BJ (cell line): ENCODE data around the gene GALNT12. TPM values are rescaled to one million over a fixed set of nuclear protein-coding genes. Genes with fewer than 3 reads are reported as not detected.

Source experiments
- CTCF ChIA-PET: fragments of 350-600 bp; formaldehyde crosslinking; extraction: SDS; loops from one replicate; lab custom pipeline; 2021; ENCODE audit warnings: antibody characterized with exemption, inconsistent platforms; lab: Yijun Ruan, JAX
- POLR2A ChIA-PET: fragments of 300-600 bp; sonication (Branson Sonifier 250); formaldehyde crosslinking; extraction: SDS; loops from one replicate; lab custom pipeline; 2021; ENCODE audit warnings: antibody characterized with exemption; lab: Charles Lee
- DNase-seq: peaks from one replicate; pipeline ENCODE4 v3.0.0-alpha.2; 2011; ENCODE audit warnings: low read depth
- H3K27me3 ChIP-seq: 2 replicates; pipeline ENCODE4 v1.6.0; 2011; ENCODE audit warnings: low read length; ENCODE audit not compliant: control insufficient read depth, insufficient read depth
- H3K36me3 ChIP-seq: 2 replicates; pipeline ENCODE4 v1.5.1; 2011; ENCODE audit warnings: low read length; ENCODE audit not compliant: control insufficient read depth, insufficient read depth
- H3K4me3 ChIP-seq: 2 replicates; pipeline ENCODE4 v1.5.1; 2011; ENCODE audit warnings: low read depth, mild to moderate bottlenecking, control low read depth, low read length
- polyA plus RNA-seq: library from polyadenylated mRNA; depleted of rRNA; stranded (reverse); fragments of >200 nt; gene quantifications from 2 replicates; pipeline ENCODE4 v1.2.3, GENCODE V29; 2011
- TF ChIP-seq, protein P1 (sequence below): IDR thresholded peaks from 2 replicates; pipeline ENCODE4 v1.5.1; 2011; ENCODE audit warnings: low read depth, mild to moderate bottlenecking, control low read depth, inconsistent platforms, low read length, moderate library complexity; ENCODE audit not compliant: insufficient read depth

Gene GALNT12
- polyA plus RNA-seq, 1 experiment, result 4.2 TPM

DNA sequence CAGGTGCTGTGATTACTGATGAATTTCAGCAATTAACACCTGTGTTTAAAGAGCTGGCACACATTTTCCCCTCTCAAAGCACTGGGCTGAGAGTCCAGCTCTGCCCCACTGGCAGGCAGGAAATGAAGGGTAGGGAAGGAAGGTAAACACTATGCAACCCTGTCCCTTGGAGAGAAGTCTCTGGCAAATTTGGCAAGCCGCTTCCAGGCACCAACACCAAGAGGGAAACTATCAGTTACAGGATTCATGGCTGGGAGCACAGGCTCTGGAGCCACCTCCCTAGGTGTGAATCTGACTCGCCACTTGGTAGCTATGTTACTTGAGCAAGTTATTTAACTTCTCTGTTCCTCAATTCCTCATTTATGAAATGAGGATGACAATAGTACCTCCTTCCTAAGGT, 14.4 kb upstream of the GALNT12 start:
- Histone ChIP-seq H3K27me3 (no peaks in the 10 kb centered on the region), H3K36me3 (no peaks in the 10 kb centered on the region), H3K4me3 (no peak overlapping the region)
- ChIA-PET CTCF (interaction anchor here (1.0 to 2.2 kb wide), 2 partner anchors 10 to 18 kb away, joined by 3 to 7 read pairs; no protein-coding TSS in a partner anchor), POLR2A (no interaction called here)
- TF ChIP-seq, protein P1, sequence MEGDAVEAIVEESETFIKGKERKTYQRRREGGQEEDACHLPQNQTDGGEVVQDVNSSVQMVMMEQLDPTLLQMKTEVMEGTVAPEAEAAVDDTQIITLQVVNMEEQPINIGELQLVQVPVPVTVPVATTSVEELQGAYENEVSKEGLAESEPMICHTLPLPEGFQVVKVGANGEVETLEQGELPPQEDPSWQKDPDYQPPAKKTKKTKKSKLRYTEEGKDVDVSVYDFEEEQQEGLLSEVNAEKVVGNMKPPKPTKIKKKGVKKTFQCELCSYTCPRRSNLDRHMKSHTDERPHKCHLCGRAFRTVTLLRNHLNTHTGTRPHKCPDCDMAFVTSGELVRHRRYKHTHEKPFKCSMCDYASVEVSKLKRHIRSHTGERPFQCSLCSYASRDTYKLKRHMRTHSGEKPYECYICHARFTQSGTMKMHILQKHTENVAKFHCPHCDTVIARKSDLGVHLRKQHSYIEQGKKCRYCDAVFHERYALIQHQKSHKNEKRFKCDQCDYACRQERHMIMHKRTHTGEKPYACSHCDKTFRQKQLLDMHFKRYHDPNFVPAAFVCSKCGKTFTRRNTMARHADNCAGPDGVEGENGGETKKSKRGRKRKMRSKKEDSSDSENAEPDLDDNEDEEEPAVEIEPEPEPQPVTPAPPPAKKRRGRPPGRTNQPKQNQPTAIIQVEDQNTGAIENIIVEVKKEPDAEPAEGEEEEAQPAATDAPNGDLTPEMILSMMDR, result no peak
- no peak for DNase-seq

DNA sequence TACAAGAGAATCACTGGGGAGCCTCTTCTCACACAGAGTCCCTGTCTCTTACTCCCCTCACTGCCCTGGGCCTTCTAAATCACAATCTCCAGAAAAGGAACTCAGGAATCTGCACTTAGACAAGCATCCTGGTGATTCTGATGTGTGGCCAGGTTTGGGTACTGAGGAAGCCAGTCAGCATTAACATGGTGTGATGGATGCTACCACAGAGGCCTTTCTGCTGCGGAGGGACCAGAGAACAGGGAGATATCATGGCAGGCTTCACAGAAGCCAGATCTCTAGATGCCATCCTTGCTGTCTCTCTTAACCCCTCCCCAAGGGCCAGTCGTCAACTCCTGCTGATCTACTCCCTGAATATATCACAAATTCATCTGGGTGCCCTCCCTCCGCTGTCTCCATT, 12.7 kb upstream of the GALNT12 start:
- ChIA-PET CTCF (interaction anchor here (0.8 to 2.2 kb wide), 3 partner anchors 13 to 19 kb away, joined by 3 to 9 read pairs (median 3); no protein-coding TSS in a partner anchor), POLR2A (no interaction called here)
- no peak for DNase-seq

DNA sequence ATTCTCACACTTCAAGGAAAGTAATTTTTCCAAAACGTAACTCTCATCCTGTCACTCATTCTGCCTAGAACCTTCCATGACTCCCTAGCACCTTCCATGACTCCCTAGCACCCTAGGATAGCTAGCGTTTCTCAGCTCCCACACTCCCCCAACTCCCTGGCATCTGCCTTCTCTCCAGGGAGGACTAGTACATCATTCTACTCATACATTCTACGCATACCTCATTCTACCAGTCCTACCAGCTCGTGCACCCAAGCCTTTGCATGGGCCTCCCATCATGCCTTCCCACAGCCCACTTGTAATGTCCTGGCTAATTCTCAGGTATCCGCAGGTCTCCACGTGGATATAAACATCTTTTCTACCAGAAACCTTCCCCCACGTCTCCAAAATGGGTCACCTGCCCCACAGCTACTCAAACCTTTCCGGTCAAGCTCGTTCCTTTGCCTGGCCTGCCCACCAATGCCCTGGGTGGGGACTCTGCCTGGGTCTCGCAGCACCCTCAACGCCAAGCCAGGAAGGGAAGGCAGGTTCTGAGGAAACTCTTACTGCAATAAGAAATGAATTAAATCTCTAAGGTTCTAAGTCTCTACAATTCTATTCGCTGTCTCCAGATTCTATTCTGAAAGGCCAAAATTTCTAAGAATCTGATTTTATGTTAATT, 12.0 kb upstream of the GALNT12 start:
- no peak for DNase-seq
- ChIA-PET POLR2A (interaction anchor here (0.6 kb wide), 1 partner anchor 1145 kb away, joined by 13 read pairs; no protein-coding TSS in a partner anchor), CTCF (interaction anchor here (0.8 to 2.2 kb wide), 3 partner anchors 13 to 20 kb away, joined by 3 to 9 read pairs (median 3); no protein-coding TSS in a partner anchor)
- H3K27me3 ChIP-seq, result no peaks in the 10 kb centered on the region
- TF ChIP-seq, protein P1, result no peak
- no peaks in the 10 kb centered on the region for H3K36me3 ChIP-seq
- peak overlapping the region; percentile 51 for H3K4me3 ChIP-seq

More for the DNA sequence above, 12.7 kb upstream of the GALNT12 start:
- H3K36me3 ChIP-seq, result no peaks in the 10 kb centered on the region
- H3K27me3 ChIP-seq, result no peaks in the 10 kb centered on the region
- TF ChIP-seq, protein P1, result no peak
- H3K4me3 ChIP-seq, result no peak overlapping the region

DNA sequence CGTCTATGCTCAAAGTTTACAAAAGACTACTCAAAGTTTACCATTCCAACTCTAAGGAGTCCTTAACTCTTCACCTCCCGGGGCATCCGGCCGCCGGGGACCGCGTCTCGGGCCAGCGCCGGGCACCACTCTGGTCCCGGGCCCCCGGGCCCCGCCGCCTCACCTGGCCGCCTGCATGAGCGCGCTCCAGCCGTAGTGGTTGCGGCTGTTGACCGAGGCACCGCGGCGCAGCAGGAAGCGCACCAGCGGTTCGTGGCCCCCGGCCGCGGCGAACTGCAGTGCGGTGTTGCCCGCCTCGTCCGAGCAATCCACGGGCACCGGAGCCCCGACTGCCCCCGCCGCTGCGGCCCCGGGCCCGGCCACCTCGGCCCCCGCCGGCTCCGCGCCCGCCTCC, 11.5 kb upstream of the GALNT12 start:
- CTCF ChIA-PET, result interaction anchor here (1.2 to 2.2 kb wide), 4 partner anchors 12 to 591 kb away, joined by 3 to 9 read pairs (median 3); no protein-coding TSS in a partner anchor
- TF ChIP-seq, protein P1, result no peak
- no peak for DNase-seq
- H3K36me3 ChIP-seq, result no peaks in the 10 kb centered on the region
- POLR2A ChIA-PET, result no interaction called here
- peak overlapping the region; percentile 51 for H3K4me3 ChIP-seq
- no peaks in the 10 kb centered on the region for H3K27me3 ChIP-seq

DNA sequence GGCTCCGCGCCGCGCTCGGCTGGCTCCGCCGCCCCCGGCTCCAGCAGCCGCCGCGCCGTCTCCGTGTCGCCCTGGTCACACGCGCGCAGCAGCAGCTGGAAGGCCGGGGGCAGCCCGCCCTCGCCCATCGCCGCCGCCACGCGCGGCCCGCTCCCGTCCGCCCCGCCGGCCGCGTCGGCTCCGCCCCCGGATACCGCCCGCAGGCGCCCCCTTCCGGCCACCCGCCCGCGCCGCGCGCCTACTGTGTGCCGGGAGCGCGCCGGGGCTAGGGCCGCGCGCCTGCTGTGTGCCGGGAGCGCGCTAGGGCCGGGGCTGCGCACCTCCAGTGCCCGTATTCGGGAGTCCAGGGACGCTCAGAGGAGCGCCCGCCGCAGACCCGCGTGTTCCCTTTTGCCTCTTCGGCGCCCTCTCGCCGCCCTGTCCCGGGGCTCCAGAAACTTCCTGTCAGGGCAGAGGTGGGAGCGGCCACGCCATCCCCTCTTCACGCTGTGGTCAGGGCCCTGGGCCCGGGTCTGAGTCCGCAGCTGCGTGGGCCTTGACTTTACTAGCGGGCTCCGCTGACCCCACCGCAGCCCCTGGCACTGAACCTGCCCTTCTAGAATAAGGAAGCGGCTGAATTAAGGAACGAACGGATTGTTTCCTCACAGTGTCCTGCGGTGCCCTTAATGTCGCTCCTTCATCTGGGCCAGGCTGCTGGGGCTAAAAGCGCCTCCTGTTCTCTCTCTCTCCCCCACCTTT, 10.9 kb upstream of the GALNT12 start, which contains the start of gene ANKS6:
Gene ANKS6 (minus strand): TSS at position 192 of the 738 bp plus-strand sequence. CDS start 64 bp downstream, at position 128.
- H3K4me3 ChIP-seq, result peak within 1 kb of the TSS; percentile 51
- DNase-seq, result no peak
- CTCF ChIA-PET, result interaction anchor here (1.2 to 2.3 kb wide), 3 partner anchors 10 to 592 kb away, joined by 3 to 13 read pairs (median 3); partner anchors contain the start of gene GALNT12
- TF ChIP-seq, protein P1, result 0 out of 2 replicates have a peak, but pooled peaks have one; percentile 1
- H3K36me3 ChIP-seq, result no peaks in the 10 kb centered on the region
- no peaks in the 10 kb centered on the region for H3K27me3 ChIP-seq
- POLR2A ChIA-PET, result no interaction called here
